ENCODE data around the gene ADCY1.
"Not testable (repeated sequence)": the region's sequence is repeated elsewhere in the genome, so short reads cannot be mapped to it uniquely, and the experiment has no call there.

DNA sequence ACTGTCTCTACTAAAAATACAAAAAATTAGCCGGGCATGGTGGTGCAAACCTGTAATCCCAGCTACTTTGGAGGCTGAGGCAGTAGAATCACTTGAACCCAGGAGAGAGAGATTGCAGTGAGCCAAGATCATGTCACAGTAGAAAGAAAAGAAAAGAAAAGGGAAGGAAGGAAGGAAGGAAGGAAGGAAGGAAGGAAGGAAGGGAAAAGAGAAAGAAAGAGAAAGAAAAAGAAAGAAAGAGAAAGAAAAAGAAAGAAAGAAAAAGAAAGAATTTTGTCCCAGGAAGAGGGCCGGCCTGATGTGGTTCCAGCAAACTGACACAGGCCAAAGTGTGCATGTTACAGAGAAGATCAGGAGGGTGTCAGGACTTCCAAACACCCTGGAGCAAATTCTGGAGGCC lies 151.1 kb downstream of the ADCY1 start:
- TF ChIP-seq, protein P1, sequence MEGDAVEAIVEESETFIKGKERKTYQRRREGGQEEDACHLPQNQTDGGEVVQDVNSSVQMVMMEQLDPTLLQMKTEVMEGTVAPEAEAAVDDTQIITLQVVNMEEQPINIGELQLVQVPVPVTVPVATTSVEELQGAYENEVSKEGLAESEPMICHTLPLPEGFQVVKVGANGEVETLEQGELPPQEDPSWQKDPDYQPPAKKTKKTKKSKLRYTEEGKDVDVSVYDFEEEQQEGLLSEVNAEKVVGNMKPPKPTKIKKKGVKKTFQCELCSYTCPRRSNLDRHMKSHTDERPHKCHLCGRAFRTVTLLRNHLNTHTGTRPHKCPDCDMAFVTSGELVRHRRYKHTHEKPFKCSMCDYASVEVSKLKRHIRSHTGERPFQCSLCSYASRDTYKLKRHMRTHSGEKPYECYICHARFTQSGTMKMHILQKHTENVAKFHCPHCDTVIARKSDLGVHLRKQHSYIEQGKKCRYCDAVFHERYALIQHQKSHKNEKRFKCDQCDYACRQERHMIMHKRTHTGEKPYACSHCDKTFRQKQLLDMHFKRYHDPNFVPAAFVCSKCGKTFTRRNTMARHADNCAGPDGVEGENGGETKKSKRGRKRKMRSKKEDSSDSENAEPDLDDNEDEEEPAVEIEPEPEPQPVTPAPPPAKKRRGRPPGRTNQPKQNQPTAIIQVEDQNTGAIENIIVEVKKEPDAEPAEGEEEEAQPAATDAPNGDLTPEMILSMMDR (IDR thresholded peaks at IDR 0.05): not testable (repeated sequence)
- TF ChIP-seq EP300, POLR2A (IDR thresholded peaks at IDR 0.05): not testable (repeated sequence)
